ENCODE results near the gene SPAG16.

GRCh38 chr2:214436470-214436869, 1152.2 kb downstream of the SPAG16 start:
- TF ChIP-seq, protein P1, sequence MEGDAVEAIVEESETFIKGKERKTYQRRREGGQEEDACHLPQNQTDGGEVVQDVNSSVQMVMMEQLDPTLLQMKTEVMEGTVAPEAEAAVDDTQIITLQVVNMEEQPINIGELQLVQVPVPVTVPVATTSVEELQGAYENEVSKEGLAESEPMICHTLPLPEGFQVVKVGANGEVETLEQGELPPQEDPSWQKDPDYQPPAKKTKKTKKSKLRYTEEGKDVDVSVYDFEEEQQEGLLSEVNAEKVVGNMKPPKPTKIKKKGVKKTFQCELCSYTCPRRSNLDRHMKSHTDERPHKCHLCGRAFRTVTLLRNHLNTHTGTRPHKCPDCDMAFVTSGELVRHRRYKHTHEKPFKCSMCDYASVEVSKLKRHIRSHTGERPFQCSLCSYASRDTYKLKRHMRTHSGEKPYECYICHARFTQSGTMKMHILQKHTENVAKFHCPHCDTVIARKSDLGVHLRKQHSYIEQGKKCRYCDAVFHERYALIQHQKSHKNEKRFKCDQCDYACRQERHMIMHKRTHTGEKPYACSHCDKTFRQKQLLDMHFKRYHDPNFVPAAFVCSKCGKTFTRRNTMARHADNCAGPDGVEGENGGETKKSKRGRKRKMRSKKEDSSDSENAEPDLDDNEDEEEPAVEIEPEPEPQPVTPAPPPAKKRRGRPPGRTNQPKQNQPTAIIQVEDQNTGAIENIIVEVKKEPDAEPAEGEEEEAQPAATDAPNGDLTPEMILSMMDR (IDR thresholded peaks at IDR 0.05), result no peak
- no peak for TF ChIP-seq POLR2A (IDR thresholded peaks at IDR 0.05)

Data from testis (tissue), 2 donors.